Activated effector memory CD4-positive, alpha-beta T cell treated with anti-CD3 and anti-CD28 coated beads, Interleukin-2, amount 50 U/mL, for 16 hours (primary cell): Measurements from ENCODE around the gene ERC1.

Source experiments
- DNase-seq: peaks from one replicate; pipeline ENCODE4 v3.0.0-alpha.2; 2020

Gene ERC1

GRCh38 chr12:1466481-1467154, 475.6 kb downstream of the ERC1 start:
- DNase-seq, result no peak

- no peak for DNase-seq
These were observed 476.7 kb downstream of the ERC1 start for GRCh38 chr12:1467710-1468109.

GRCh38 chr12:1469070-1469469, 478.0 kb downstream of the ERC1 start:
- no peak for DNase-seq

DNA sequence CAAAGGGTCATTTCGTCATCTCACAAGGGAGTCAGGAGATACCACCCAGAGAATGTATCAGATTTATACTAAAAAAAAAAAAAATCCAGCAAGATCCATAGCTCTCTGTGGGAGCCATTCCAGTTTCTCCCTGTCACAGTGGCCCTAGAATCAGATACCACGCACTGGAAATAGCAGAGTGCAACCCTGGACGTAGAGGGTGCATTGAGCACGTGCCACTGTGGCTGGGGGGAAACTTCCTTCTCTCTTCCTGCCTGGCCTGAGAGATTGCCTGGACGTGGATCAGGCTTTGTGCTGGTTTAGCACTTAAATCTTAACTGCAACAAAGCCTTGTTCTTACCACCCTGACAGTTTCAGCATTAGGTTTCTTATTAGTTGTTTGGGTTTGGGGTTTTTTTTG, 479.0 kb downstream of the ERC1 start:
- DNase-seq, result no peak

- DNase-seq, result no peak
These were observed 480.2 kb downstream of the ERC1 start for GRCh38 chr12:1471224-1471623.

DNA sequence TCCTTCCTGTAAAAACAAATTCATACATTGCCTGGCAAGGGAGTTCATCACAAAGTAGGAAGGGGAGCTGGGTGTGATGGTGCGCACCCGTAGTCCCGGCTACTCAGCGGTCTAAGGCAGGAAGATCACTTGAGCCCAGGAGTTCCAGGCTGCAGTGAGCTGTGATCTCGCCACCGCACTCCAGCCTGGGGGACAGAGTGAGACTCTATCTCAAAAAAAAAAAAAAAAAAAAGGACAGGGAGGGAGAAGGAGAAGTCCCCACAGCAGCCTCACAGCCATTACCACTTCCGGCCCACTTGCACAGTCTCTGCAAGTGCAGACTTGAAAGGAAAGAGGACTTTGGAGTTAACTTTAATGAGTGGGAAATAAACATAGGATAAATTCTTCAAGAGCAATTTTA, 482.4 kb downstream of the ERC1 start:
- no peak for DNase-seq

GRCh38 chr12:1474041-1474573, 483.1 kb downstream of the ERC1 start:
- no peak for DNase-seq

DNA sequence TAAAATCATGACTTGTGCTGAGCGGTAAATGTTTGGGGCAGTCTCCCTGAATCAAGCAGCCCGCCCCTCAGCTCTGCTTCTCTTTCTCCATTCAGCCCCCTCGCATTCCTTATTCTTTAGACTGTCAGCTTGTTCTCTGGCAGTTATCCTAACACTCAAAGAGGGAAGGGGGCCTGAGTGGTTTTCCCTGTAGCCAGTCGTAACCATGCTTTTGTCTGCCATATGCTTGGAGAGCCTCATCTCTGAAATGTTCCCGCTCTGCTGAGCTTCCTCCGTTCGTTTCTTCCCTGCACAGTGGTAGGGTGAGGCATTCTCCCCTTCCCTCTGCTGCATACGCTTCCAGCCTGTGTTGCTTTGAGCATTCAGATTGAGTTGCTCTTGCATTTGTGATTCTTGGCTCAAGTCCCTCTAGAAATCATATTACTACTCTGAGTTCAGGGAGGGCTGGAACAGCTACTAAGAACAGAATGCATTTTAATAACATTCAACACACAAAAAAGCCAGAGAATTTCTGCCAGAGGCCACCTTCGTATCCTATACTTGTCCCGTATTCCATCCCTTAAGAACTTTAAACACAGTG, 483.6 kb downstream of the ERC1 start:
- DNase-seq, result no peak

- no peak for DNase-seq
These were observed 488.6 kb downstream of the ERC1 start for GRCh38 chr12:1479645-1480044.

GRCh38 chr12:1481326-1481725, 490.3 kb downstream of the ERC1 start:
- DNase-seq, result no peak

DNA sequence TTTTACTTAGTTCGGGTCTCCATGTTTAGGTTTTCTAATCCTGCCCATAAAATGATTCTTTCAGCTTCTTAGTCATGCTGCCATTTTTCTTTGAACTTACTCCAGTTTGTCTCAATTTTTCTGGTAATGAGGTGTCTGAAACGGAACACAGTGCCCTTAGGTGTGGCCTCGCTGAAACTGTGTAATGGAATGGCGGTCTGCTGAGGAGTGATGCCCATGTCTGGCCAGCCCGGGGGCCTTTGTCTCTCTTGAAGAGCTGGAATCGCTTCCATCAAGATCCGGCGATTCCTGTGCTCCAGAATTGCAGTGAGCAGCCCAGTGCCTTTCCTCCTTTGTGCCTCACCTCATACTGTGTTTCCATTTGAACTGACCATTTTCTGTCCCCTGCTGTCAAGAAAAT, 490.9 kb downstream of the ERC1 start:
- no peak for DNase-seq

- DNase-seq, result no peak
These were observed 497.9 kb downstream of the ERC1 start for GRCh38 chr12:1488908-1489381.

GRCh38 chr12:1491983-1492697, 501.1 kb downstream of the ERC1 start:
- no peak for DNase-seq

DNA sequence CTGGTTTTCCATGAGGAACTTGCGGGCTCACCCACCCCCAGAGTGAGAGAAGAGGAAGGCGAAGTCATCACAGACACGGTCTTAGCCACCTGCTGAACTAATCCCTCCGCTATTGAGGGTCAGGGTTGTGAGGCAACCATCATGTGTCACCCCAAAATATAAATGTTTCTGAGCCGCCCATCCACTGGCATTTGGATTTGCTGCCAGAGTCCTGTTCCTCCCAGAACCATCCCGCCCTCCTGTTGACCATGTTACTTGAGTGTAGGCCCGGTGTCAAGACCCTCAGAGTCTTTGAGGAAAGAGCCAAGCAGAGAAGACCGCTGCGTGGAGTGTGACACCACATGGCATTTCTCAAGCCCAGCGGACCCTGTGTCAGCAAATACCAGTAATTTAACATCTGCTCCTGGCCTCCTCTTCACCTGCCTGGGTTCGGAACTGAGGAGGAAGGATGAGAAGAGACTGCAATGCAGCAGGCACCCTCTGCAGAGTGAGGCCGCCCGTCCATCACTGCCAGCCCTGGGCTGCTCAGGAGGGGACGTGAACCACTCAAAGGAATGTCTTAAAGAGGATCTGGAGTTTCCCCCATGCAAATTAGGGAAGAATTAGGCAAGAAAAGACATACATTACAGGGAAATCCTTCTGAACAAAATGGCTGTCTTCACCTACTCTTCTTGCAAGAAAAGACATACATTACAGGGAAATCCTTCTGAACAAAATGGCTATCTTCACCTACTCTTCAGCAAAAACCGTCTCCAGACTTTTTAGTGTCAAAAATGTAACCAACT, 502.9 kb downstream of the ERC1 start:
- no peak for DNase-seq

DNA sequence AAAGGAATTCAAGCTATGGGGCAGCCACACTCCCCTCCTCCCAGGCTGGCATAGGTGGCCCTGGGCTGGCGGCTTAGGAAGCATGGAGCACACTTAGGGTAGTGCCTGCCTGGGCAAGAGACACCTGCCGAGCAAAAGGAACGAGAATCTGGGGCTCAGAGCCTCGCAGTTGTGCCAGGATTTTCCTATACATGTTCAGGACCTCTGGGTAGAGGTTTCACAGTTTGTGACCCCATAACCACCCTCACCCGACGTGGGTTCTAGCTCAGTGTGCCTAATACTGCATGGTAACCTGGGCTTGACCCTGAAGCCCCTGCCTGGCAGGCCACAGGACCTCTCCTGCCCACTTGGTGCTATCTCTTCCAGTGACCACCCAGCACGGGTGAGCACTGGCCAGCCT, 503.8 kb downstream of the ERC1 start:
- DNase-seq, result no peak

GRCh38 chr12:1496162-1496900, 505.3 kb downstream of the ERC1 start:
- no peak for DNase-seq

GRCh38 chr12:1497161-1497560, 506.1 kb downstream of the ERC1 start:
- no peak for DNase-seq

GRCh38 chr12:1498199-1498740, 507.2 kb downstream of the ERC1 start:
- DNase-seq, result peak; percentile 21

DNA sequence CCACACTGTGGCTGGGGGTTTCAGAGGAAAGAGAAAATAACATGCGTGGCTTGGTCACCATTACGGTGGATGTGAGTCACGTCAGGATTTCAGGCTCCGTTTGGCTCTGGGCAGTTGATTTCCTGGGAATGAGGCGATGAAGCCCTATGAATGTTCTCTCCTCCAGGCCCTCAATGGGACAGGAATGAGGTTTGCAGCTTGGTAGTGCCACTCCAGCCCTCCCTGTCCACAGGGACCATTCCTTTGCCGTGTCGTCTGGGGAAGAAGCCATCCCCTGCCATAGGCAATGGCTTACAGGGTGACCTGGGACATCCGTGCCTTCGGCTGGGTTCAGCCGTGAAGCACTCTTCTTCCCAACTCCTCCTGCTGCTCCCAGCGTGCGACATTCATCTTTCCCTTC, 508.3 kb downstream of the ERC1 start:
- DNase-seq, result peak; percentile 38

DNA sequence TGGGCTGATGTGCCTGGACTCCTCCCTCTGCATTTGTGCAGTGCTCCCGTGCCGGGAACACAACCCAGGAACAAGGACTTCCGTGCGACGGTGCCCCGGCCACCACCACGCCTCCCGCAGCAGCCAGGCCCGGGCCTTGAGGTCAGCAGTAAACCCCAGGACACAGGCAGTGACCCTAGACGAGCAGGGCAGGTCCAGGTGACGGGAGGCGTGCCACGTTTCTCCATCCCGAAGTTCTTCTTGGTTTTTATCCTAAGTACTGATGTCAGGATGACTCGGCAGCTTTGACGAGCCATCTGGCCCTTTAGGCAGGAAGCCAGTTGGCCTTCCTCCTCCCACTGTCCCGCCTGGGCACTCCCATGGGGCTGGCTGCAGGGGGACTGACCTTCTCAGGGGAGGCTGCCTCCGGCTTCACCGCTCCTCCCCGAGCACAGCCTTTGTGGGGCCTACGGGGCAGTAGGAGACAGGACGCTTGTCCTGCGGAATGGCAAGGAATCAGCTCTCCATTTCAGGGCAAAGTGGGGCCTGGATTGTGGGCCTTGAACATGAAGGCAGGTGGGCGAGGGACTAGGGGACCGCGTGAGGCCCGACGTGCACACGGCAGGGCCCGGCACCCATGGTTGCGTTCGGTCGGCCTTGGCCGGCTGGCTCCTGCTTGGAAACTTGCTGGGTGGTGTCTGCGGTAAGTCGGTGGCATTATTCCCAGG, 509.2 kb downstream of the ERC1 start:
- peak; percentile 55 for DNase-seq

DNA sequence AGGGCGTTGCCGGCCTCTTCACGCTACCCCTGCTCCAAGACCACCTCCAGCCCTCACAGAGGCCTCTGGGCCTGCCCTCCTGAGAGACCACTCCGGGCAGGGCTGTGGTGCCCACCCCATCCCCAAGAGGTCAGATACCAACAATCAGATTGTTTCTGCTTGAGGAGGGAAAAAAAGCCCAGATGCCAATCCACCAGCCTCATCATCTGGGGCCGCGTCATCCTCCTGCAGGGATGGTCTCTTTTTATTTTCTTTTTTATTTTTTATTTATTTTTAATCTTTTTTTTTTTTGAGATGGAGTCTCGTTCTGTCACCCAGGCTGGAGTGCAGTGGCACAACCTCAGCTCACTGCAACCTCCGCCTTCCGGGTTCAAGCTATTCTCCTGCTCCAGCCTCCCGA, 510.0 kb downstream of the ERC1 start:
- peak; percentile 30 for DNase-seq
